Heart left ventricle (tissue), 13 donors: Measurements from ENCODE around the gene KCTD13.

Experiments
- POLR2A ChIP-seq, 2 donors: fragments of 450-650 bp; IDR thresholded peaks; one replicate each; pipeline ENCODE4 v1.6.1; 2017; ENCODE audit warnings: antibody characterized with exemption in 2 of 2, mild to moderate bottlenecking in 2 of 2, moderate library complexity in 2 of 2
- TF ChIP-seq, protein P1 (sequence below), 12 donors: fragments of 200-600 bp; sonication (generic) in 4 of 12; IDR thresholded peaks; one replicate each; pipeline versions ENCODE4 v1.5.0 to v1.8.0; 2018 to 2022; ENCODE audit warnings: antibody characterized with exemption in 12 of 12, mild to moderate bottlenecking in 5 of 12
- donor health status: ischemic (EF 13 %, LVEDD 7.1; RV severe dilation, severe dysfunction).
- donor health status: DM: no; HTN: yes; CAD: no.
- donor health status: DM: no; HTN: no; CAD: no.
- donor health status: ischemic (EF 25% LVEDD 6.9; RV normal size, moderate dysfunction).
- donor health status: ischemic (EF 25% LVEDD 5.7; RV mildly dilated, moderate dysfunction).
- donor health status: ischemic (EF 35%, LVEDD 5.7; RV mildly dilated, moderate dysfunction).
- donor health status: nonischemic (EF 11% LVEDD 7.7; RV severe dilation, severe dysfunction).
- donor health status: DM: yes; HTN: yes; CAD: no.
- donor health status: PGD.
- donor health status: ischemic (EF 29% LVEDD 5.4; RV normal size, mild dysfunction).
- donor health status: nonischemic (EF 23%, LVEDD 6.1; RV moderate dilation, normal function).

DNA sequence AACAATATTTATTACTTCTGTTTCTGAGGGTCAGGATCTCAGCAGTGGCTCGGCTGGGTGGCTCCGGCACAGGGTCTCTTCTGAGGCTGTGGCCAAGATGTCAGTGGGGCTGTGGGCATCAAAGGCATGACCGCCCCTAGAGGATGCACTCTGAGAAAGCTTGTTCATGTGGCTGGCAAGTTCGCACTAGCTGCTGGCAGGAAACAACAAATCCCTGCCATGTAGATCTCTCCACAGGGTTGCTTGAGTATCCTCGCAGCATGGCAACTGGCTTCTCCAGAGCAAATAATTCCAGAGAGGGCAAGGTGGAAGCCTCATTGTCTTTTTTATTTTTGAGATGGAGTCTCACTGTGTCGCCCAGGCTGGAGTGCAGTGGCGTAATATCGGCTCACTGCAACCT is 12.5 kb downstream of the KCTD13 start:
- TF ChIP-seq, protein P1, sequence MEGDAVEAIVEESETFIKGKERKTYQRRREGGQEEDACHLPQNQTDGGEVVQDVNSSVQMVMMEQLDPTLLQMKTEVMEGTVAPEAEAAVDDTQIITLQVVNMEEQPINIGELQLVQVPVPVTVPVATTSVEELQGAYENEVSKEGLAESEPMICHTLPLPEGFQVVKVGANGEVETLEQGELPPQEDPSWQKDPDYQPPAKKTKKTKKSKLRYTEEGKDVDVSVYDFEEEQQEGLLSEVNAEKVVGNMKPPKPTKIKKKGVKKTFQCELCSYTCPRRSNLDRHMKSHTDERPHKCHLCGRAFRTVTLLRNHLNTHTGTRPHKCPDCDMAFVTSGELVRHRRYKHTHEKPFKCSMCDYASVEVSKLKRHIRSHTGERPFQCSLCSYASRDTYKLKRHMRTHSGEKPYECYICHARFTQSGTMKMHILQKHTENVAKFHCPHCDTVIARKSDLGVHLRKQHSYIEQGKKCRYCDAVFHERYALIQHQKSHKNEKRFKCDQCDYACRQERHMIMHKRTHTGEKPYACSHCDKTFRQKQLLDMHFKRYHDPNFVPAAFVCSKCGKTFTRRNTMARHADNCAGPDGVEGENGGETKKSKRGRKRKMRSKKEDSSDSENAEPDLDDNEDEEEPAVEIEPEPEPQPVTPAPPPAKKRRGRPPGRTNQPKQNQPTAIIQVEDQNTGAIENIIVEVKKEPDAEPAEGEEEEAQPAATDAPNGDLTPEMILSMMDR (IDR thresholded peaks at IDR 0.05) = no peak
- no peak for TF ChIP-seq POLR2A (IDR thresholded peaks at IDR 0.05)
